ENCODE measurements around the gene STX11.
A peak's percentile ranks its signal among the peaks of the same experiment; 100 is the strongest.

STX11 gene

DNA sequence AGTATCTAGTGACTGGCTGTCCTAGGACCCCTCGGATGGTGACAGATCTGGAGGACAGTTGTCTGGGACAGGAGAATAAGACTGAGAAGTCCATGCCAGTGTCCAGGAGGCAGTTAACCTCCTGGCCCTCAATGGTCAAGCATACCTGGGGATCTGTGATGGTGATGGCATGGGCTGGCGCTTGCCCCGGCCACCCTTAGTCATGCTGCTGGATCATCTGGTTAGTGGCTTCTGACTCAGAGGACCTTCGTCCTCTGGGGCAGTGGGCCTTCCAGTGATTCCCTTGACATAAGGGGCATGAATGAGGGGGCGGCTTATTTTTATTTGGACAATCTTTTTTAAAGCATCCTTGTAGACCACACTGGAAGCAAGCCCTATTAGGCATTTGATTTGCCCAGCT lies 30.9 kb upstream of the STX11 start:
- TF ChIP-seq NFIC (IDR thresholded peaks at IDR 0.05) = no peak

DNA sequence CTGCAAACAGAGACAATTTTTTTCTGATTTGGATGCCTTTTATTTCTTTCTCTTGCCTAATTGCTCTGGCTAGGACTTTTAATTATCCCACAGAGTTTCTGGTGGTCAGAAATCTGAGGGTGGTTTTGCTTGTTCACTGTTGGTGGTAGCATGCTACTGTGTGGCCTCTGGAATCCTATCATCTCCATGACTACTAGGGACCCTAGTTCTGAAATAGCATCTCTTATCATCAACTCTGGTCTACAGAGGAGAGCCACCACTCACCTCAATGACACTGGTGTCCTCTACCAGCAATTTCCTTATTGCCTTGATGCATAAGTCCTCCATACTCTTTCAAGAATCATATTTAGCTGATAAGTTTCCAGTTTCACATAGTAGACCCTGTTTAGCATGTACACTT lies 27.5 kb upstream of the STX11 start:
- TF ChIP-seq EP300 (IDR thresholded peaks at IDR 0.05; ENCODE audit: borderline replicate concordance) = no peak
- TF ChIP-seq MAX (IDR thresholded peaks at IDR 0.05) = no peak
- no peak for TF ChIP-seq TCF12 (IDR thresholded peaks at IDR 0.05; ENCODE audit: low read depth)
- no peak for TF ChIP-seq YY1 (IDR thresholded peaks at IDR 0.05; ENCODE audit: low read depth)
- TF ChIP-seq CREB1 (IDR thresholded peaks at IDR 0.05; ENCODE audit: low read depth) = no peak
- TF ChIP-seq EGR1 (IDR thresholded peaks at IDR 0.05) = no peak
- no peak for TF ChIP-seq NFIC (IDR thresholded peaks at IDR 0.05)
- TF ChIP-seq FOXM1 (IDR thresholded peaks at IDR 0.05; ENCODE audit: borderline replicate concordance, low read depth) = no peak
- TF ChIP-seq, protein P1, sequence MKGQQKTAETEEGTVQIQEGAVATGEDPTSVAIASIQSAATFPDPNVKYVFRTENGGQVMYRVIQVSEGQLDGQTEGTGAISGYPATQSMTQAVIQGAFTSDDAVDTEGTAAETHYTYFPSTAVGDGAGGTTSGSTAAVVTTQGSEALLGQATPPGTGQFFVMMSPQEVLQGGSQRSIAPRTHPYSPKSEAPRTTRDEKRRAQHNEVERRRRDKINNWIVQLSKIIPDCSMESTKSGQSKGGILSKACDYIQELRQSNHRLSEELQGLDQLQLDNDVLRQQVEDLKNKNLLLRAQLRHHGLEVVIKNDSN (IDR thresholded peaks at IDR 0.05) = no peak
- no peak for TF ChIP-seq ZBTB7A (IDR thresholded peaks at IDR 0.05; ENCODE audit: low read depth)
- TF ChIP-seq TAF1 (IDR thresholded peaks at IDR 0.05; ENCODE audit: low read depth) = no peak
- TF ChIP-seq, protein P2, sequence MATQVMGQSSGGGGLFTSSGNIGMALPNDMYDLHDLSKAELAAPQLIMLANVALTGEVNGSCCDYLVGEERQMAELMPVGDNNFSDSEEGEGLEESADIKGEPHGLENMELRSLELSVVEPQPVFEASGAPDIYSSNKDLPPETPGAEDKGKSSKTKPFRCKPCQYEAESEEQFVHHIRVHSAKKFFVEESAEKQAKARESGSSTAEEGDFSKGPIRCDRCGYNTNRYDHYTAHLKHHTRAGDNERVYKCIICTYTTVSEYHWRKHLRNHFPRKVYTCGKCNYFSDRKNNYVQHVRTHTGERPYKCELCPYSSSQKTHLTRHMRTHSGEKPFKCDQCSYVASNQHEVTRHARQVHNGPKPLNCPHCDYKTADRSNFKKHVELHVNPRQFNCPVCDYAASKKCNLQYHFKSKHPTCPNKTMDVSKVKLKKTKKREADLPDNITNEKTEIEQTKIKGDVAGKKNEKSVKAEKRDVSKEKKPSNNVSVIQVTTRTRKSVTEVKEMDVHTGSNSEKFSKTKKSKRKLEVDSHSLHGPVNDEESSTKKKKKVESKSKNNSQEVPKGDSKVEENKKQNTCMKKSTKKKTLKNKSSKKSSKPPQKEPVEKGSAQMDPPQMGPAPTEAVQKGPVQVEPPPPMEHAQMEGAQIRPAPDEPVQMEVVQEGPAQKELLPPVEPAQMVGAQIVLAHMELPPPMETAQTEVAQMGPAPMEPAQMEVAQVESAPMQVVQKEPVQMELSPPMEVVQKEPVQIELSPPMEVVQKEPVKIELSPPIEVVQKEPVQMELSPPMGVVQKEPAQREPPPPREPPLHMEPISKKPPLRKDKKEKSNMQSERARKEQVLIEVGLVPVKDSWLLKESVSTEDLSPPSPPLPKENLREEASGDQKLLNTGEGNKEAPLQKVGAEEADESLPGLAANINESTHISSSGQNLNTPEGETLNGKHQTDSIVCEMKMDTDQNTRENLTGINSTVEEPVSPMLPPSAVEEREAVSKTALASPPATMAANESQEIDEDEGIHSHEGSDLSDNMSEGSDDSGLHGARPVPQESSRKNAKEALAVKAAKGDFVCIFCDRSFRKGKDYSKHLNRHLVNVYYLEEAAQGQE (IDR thresholded peaks at IDR 0.05; ENCODE audit: low read depth) = no peak

GRCh38 chr6:144123421-144123820 lies 26.9 kb upstream of the STX11 start:
- no peak for TF ChIP-seq MAX (IDR thresholded peaks at IDR 0.05)

GRCh38 chr6:144123836-144124235 lies 26.5 kb upstream of the STX11 start:
- TF ChIP-seq, protein P1 (IDR thresholded peaks at IDR 0.05) = no peak
- TF ChIP-seq RAD21 (IDR thresholded peaks at IDR 0.05; ENCODE audit: low read depth) = no peak
- TF ChIP-seq EP300 (IDR thresholded peaks at IDR 0.05; ENCODE audit: borderline replicate concordance) = no peak
- TF ChIP-seq YY1 (IDR thresholded peaks at IDR 0.05; ENCODE audit: low read depth) = no peak
- no peak for TF ChIP-seq EGR1 (IDR thresholded peaks at IDR 0.05)
- TF ChIP-seq ZBTB7A (IDR thresholded peaks at IDR 0.05; ENCODE audit: low read depth) = no peak
- TF ChIP-seq MAX (IDR thresholded peaks at IDR 0.05) = no peak

DNA sequence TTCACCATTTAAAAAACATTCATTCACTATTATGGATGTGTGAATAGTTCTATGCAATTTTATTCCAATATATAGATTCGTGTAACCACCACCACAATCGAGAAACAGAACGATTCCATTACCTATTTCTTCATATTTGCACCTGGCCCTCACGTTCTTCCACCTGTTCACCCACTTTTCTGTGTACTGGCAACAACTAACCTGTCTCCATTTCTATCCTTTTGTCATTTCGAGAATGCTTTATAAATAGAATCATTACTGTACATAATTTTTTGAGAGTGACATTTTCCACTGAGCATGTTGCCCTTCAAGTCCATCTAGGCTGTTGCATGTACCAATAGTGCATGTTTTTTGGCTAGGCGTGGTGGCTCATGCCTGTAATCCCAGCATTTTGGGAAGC lies 23.2 kb upstream of the STX11 start:
- no peak for TF ChIP-seq TCF12 (IDR thresholded peaks at IDR 0.05; ENCODE audit: low read depth)

- no peak for TF ChIP-seq EP300 (IDR thresholded peaks at IDR 0.05; ENCODE audit: borderline replicate concordance)
- no peak for TF ChIP-seq CREB1 (IDR thresholded peaks at IDR 0.05; ENCODE audit: low read depth)
- TF ChIP-seq ZBTB7A (IDR thresholded peaks at IDR 0.05; ENCODE audit: low read depth) = no peak
- no peak for TF ChIP-seq MAX (IDR thresholded peaks at IDR 0.05)
- TF ChIP-seq, protein P2 (IDR thresholded peaks at IDR 0.05; ENCODE audit: low read depth) = no peak
- no peak for TF ChIP-seq RAD21 (IDR thresholded peaks at IDR 0.05; ENCODE audit: low read depth)
Measured at GRCh38 chr6:144129469-144129868, 20.8 kb upstream of the STX11 start.

DNA sequence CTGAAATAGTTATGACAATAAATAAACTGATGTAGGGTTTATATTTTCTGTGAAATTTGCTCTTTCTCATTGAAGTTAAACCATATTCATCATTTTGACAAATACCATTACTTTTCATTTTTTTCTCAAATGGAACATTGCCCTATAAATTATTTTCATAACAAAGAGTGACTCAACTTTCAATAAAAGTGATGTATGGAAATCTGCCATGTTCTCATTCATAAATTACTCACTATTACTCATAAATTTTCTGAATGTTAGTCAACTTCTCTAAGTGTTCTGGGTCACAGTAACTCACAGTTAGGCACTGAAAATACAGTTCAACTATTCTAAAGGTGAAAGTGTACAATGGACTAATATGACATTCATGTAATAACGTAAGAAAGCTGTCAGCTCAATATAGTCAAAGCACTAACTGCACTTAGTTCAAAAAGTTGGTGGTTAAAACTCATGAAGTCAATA lies 19.0 kb upstream of the STX11 start:
- TF ChIP-seq TCF12 (IDR thresholded peaks at IDR 0.05; ENCODE audit: low read depth) (no peak), MAX (IDR thresholded peaks at IDR 0.05) (no peak), RAD21 (IDR thresholded peaks at IDR 0.05; ENCODE audit: low read depth) (no peak), CREB1 (IDR thresholded peaks at IDR 0.05; ENCODE audit: low read depth) (no peak), EP300 (IDR thresholded peaks at IDR 0.05; ENCODE audit: borderline replicate concordance) (no peak), ZBTB7A (IDR thresholded peaks at IDR 0.05; ENCODE audit: low read depth) (no peak), TEAD4 (IDR thresholded peaks at IDR 0.05) (peak; percentile 17; the same call in 1 of the 2 replicates), TAF1 (IDR thresholded peaks at IDR 0.05; ENCODE audit: low read depth) (no peak)
